Tibial artery (tissue), 4 donors: Measurements from ENCODE around the gene CCDC107.

Experiments used
- DNase-seq, 2 donors: peaks; one replicate each; pipeline ENCODE4 v3.0.0-alpha.2; 2019
- H3K27ac ChIP-seq, 2 donors: fragments of 200-600 bp; sonication (generic) in 1 of 2; 1 replicate in 1 of 2; 2 replicates in 1 of 2; pipeline ENCODE4 v1.5.1; 2018 to 2019; ENCODE audit warnings: mild to moderate bottlenecking in 1 of 2
- H3K27me3 ChIP-seq, 2 donors: fragments of 200-600 bp; sonication (generic) in 1 of 2; one replicate each; pipeline versions ENCODE4 v1.5.1 to v1.6.0; 2016 to 2019
- H3K36me3 ChIP-seq, 3 donors: fragments of 200-600 bp; sonication (generic) in 2 of 3; one replicate each; pipeline ENCODE4 v1.5.1; 2016 to 2019; ENCODE audit warnings: mild to moderate bottlenecking in 2 of 3
- H3K4me1 ChIP-seq, 4 donors: fragments of 200-600 bp; sonication (generic) in 2 of 4; 1 replicate in 3 of 4; 2 replicates in 1 of 4; pipeline ENCODE4 v1.5.1; 2016 to 2019
- H3K4me3 ChIP-seq, 2 donors: fragments of 200-600 bp; sonication (generic) in 1 of 2; 1 replicate in 1 of 2; 2 replicates in 1 of 2; pipeline ENCODE4 v1.5.1; 2018 to 2019; ENCODE audit warnings: mild to moderate bottlenecking in 2 of 2
- H3K9me3 ChIP-seq, 3 donors: fragments of 200-600 bp; sonication (generic) in 1 of 3; one replicate each; pipeline ENCODE4 v1.5.1; 2016 to 2019
- intact Hi-C: fragments of 100-400 bp; cut with DNase I; formaldehyde crosslinking; loops from one replicate; pipeline ENCODE4 v1.15.0; 2023; ENCODE audit warnings: low total_unique reads
- TF ChIP-seq, protein P1 (sequence below), 2 experiments: fragments of 200-600 bp in 1 of 2; fragments of 450-650 bp in 1 of 2; IDR thresholded peaks; one replicate each; pipeline ENCODE4 v1.5.1; 2017 to 2019; ENCODE audit warnings: antibody characterized with exemption in 2 of 2, mild to moderate bottlenecking in 1 of 2, moderate library complexity in 1 of 2

CCDC107 gene

DNA sequence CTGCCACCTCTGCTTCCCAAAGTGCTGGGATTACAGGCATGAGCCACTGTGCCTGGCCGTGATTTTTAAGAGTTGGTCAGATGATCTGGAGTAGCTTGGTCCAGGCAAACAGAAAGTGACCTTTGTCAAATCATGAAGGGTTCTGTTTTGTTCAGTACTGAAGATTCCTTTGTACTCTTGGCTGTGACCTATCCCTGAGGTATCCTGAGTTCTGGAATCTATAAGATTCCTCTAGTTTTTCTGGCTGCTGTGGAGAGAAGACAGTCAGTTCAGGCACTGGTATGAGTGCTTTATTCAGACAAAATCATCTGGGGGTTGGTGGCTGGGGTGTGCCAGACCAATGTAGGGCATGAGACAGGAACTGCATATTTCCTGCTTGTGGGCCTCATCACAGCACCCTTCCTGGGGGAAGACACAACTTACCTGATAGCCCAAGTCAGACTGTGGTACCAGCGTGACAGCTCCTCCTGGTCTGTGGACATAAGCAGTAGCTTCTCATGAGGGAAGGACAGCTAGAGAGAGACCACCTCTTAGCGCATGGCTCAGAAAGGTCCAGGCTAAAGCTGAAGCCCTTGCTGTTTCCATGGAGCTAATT lies 3.8 kb downstream of the CCDC107 start:
- intact Hi-C loops = loop anchor here (5.0 kb wide), 1 partner anchor 35 kb away; no protein-coding TSS in a partner anchor
- Histone ChIP-seq H3K27ac (peak overlapping the region; percentile 99 to 100), H3K4me1 (peaks cover 0 to 67% (median 32%) of the 10 kb centered on the region in 4 donors), H3K27me3 (no peaks in the 10 kb centered on the region), H3K4me3 (peak overlapping the region in 1 of 2 donors; percentile 99), H3K9me3 (no peaks in the 10 kb centered on the region), H3K36me3 (peaks cover 15 to 35% (median 21%) of the 10 kb centered on the region in 3 donors)
- no peak for DNase-seq
- TF ChIP-seq, protein P1, sequence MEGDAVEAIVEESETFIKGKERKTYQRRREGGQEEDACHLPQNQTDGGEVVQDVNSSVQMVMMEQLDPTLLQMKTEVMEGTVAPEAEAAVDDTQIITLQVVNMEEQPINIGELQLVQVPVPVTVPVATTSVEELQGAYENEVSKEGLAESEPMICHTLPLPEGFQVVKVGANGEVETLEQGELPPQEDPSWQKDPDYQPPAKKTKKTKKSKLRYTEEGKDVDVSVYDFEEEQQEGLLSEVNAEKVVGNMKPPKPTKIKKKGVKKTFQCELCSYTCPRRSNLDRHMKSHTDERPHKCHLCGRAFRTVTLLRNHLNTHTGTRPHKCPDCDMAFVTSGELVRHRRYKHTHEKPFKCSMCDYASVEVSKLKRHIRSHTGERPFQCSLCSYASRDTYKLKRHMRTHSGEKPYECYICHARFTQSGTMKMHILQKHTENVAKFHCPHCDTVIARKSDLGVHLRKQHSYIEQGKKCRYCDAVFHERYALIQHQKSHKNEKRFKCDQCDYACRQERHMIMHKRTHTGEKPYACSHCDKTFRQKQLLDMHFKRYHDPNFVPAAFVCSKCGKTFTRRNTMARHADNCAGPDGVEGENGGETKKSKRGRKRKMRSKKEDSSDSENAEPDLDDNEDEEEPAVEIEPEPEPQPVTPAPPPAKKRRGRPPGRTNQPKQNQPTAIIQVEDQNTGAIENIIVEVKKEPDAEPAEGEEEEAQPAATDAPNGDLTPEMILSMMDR (IDR thresholded peaks at IDR 0.05) = no peak

DNA sequence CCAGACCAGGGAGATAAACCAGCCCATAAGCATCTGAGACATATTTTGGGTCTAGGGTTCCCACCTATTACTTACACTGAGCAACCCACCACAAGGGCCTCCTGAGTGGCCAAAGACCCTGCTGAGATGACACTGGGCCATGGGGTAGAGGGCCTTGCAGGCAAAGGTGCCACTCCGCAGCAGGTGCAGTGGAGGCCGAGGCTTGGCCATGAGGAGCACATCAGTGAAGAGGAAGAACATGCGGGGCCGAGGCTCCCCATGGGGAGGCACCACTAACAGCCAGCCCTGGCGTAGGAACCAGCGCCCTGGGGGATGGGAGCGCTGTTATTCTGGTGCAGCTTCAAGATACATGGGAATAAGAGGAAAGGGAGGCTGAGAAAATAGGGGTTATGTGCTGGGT lies 4.3 kb downstream of the CCDC107 start:
- no peak for DNase-seq
- peaks cover 15 to 35% (median 21%) of the 10 kb centered on the region in 3 donors for H3K36me3 ChIP-seq
- peaks cover 0 to 62% (median 32%) of the 10 kb centered on the region in 4 donors for H3K4me1 ChIP-seq
- peak overlapping the region; percentile 99 to 100 for H3K27ac ChIP-seq
- H3K4me3 ChIP-seq = no peak overlapping the region
- intact Hi-C loops = loop anchor here (5.0 kb wide), 1 partner anchor 35 kb away; no protein-coding TSS in a partner anchor
- H3K27me3 ChIP-seq = no peaks in the 10 kb centered on the region
- no peaks in the 10 kb centered on the region for H3K9me3 ChIP-seq
- TF ChIP-seq, protein P1 (IDR thresholded peaks at IDR 0.05) = no peak

DNA sequence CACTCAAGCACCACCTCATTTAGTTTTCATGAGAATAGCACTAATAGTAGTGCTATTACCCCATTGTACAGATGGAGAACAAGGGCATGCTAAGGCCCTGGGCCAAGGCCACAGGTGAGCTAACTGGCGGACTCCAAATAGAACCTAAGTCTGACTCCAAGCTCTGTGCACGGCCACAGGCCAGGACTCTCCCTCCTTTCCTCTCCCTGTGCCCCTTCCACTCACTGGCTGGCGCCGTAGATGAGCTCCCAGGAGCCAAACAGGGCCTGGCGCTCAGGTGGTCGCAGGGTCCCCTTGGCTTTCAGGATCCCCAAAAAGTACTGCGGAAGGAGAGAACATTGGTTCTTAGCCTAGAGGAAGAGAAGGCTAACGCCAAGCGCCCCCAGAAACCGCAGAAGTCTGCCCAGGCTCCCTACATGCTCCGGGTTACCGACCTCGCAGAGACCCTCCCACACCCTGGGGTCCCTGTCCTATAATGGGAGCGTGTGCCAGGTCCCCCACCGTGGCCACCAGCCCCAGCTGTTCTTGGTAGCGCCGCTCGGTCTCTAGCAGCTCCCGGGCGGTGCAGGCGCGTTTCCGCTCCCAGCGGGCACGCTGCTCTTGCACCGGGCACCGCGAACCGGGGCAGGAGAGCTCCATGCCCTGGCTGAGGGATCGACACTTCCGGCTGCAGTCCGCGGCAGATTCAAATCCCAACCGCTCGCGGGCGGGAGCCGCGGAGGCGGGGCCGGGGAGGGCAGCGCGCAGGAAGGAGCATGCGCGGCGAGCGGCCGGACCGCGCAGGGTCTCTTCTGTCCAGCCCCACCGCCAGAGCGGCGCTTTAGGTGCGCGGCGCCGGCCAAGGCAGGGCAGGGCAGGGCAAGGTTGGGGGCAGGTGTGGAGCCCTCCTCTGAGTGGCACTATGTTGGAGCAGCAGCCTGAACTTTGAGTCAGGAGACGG lies 6.7 kb downstream of the CCDC107 start, which contains the start of gene ARHGEF39:
Gene ARHGEF39, minus strand, starts transcription at position 665 of the 940 bp plus-strand sequence. Its CDS starts 26 bp downstream, at position 639.
- Histone ChIP-seq H3K4me1 (peaks cover 0 to 59% (median 31%) of the 10 kb centered on the region in 4 donors), H3K27me3 (no peaks in the 10 kb centered on the region), H3K4me3 (peak within 1 kb of the TSS; percentile 48 to 58), H3K27ac (peak within 1 kb of the TSS; percentile 99 to 100), H3K9me3 (no peaks in the 10 kb centered on the region), H3K36me3 (peaks cover 13 to 28% (median 21%) of the 10 kb centered on the region in 3 donors)
- peak; percentile 66 to 93 for DNase-seq
- intact Hi-C loops = loop anchor here (5.0 kb wide), 1 partner anchor 32 kb away; no protein-coding TSS in a partner anchor
- TF ChIP-seq, protein P1 (IDR thresholded peaks at IDR 0.05) = no peak

DNA sequence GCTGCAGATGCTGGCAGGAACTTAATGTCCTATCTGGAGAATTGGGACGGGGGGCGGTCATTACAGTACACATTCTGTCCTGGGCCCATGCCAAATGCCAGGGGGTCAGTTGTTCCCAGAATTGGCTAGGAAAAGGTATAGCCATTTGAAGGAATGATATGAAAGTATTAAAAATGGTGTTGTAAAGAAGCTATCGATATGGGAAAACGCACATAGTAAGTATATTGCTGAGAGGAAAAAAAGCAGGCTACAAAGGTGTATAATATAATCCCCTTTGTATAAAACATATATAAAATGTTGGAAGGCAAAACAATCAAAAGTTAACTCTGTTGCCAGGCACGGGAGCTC lies 7.4 kb downstream of the CCDC107 start:
- H3K27me3 ChIP-seq = no peaks in the 10 kb centered on the region
- no peak for DNase-seq
- TF ChIP-seq, protein P1 (IDR thresholded peaks at IDR 0.05) = no peak
- intact Hi-C loops = no loop called here
- peak overlapping the region; percentile 48 to 58 for H3K4me3 ChIP-seq
- H3K27ac ChIP-seq = peak overlapping the region; percentile 99 to 100
- peaks cover 0 to 53% (median 24%) of the 10 kb centered on the region in 4 donors for H3K4me1 ChIP-seq
- peaks cover 6 to 21% (median 15%) of the 10 kb centered on the region in 3 donors for H3K36me3 ChIP-seq
- H3K9me3 ChIP-seq = no peaks in the 10 kb centered on the region

DNA sequence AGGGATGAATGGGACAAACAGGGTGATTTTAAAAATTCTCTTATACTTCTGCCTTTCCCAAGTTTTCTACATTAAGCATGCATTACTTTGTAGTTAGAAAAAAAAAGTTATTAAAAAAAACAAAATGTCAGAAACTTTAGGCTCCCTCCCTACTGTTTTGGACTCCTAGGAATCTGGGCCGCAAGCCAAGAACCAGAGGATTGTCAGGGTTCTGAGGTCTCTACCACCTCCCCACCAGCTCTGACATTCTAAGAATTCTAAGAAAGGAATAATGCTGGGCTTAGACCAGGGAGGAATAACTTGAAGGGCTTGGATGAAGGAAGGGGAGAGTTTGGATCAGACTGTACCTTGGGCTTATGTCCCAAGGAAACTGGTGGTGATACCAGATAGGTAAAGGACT lies 8.0 kb downstream of the CCDC107 start:
- H3K36me3 ChIP-seq = peaks cover under 1 to 15% (median 9%) of the 10 kb centered on the region in 3 donors
- no peaks in the 10 kb centered on the region for H3K9me3 ChIP-seq
- H3K4me3 ChIP-seq = no peak overlapping the region
- intact Hi-C loops = no loop called here
- H3K4me1 ChIP-seq = peaks cover 0 to 47% (median 18%) of the 10 kb centered on the region in 4 donors
- DNase-seq = no peak
- TF ChIP-seq, protein P1 (IDR thresholded peaks at IDR 0.05) = no peak
- H3K27me3 ChIP-seq = no peaks in the 10 kb centered on the region
- H3K27ac ChIP-seq = peak overlapping the region; percentile 99 to 100
